Measurements from ENCODE around the gene TXNDC15.

Gene TXNDC15

GRCh38 chr5:134887593-134888159 is 13.5 kb downstream of the TXNDC15 start:
- no peak overlapping the region for H3K4me3 ChIP-seq (ENCODE audit: low read length)
- no peak for DNase-seq (ENCODE audit: low read depth)
- TF ChIP-seq CTCF (IDR thresholded peaks at IDR 0.05; ENCODE audit: insufficient read depth, low read depth, low read length, missing control alignments) = no peak

DNA sequence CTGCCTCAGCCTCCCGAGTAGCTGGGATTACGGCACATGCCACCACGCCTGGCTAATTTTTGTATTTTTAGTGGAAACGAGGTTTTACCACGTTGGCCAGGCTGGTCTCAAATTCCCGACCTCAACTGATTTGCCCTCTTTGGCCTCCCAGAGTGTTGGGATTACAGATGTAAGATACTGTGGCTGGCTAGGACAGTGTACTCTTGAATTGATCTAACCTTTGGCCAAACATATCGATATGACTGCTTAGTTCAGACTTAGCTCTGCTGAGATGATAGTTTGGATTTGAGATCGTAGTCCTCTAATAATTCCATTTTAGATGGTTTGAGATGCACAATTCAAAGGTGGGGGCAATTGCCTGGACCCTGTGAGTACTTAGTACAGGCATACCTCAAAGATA is 15.2 kb downstream of the TXNDC15 start:
- TF ChIP-seq CTCF (IDR thresholded peaks at IDR 0.05; ENCODE audit: insufficient read depth, low read depth, low read length, missing control alignments) = no peak
- DNase-seq (ENCODE audit: low read depth) = no peak
- H3K4me3 ChIP-seq (ENCODE audit: low read length) = no peak overlapping the region

DNA sequence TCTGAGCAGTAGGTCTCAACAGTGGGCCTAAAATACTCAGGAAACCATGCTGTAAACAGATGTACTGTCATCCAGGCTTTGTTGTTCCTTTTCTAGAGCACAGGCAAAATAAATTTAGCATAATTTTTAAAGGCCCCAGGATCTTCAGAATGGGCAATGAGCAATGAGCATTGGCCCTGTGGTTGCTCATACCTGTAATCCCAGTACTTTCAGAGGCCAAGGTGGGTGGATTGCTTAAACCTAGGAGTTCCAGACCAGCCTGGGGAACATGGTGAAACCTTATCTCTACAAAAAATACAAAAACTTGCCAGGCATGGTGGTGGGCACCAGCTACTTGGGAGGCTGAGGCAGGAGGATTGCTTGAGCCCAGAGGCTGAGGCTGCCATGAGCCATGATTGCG is 17.3 kb downstream of the TXNDC15 start:
- no peak for DNase-seq (ENCODE audit: low read depth)
- no peak overlapping the region for H3K4me3 ChIP-seq (ENCODE audit: low read length)
- TF ChIP-seq CTCF (IDR thresholded peaks at IDR 0.05; ENCODE audit: insufficient read depth, low read depth, low read length, missing control alignments) = no peak

DNA sequence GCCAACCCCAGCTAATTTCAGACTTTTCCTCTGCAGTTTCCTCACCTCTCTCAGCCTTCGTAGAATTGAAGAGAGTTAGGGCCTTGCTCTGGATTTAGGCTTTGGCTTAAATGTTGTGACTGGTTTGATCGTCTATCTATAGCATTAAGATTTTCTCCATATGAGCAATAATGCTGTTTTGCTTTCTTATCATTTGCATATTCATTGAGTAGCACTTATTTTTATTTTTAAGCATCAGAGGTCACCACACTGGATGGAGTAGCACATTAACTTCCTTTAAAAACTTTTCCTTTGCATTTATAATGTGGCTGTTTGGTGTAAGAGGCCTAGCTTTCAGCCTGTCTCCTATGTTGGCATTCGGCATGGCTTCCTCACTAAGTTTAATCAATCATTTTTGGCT is 18.1 kb downstream of the TXNDC15 start:
- TF ChIP-seq CTCF (IDR thresholded peaks at IDR 0.05; ENCODE audit: insufficient read depth, low read depth, low read length, missing control alignments) = no peak
- no peak overlapping the region for H3K4me3 ChIP-seq (ENCODE audit: low read length)
- no peak for DNase-seq (ENCODE audit: low read depth)

- no peak overlapping the region for H3K4me3 ChIP-seq (ENCODE audit: low read length)
- DNase-seq (ENCODE audit: low read depth) = no peak
- TF ChIP-seq CTCF (IDR thresholded peaks at IDR 0.05; ENCODE audit: insufficient read depth, low read depth, low read length, missing control alignments) = no peak
Observed at GRCh38 chr5:134892926-134893325, 18.8 kb downstream of the TXNDC15 start.

GRCh38 chr5:134893748-134894505 is 19.8 kb downstream of the TXNDC15 start:
- no peak for DNase-seq (ENCODE audit: low read depth)
- no peak for TF ChIP-seq CTCF (IDR thresholded peaks at IDR 0.05; ENCODE audit: insufficient read depth, low read depth, low read length, missing control alignments)
- H3K4me3 ChIP-seq (ENCODE audit: low read length) = no peak overlapping the region

All from epithelial cell of esophagus (primary cell).